Stimulated activated effector memory CD8-positive, alpha-beta T cell treated with anti-CD3 and anti-CD28 coated beads, Interleukin-12 subunit alpha, Interleukin-12 subunit beta, amount 100 ng/mL, for 72 hours (primary cell): ENCODE data around the gene ADAMTS19.

Experiments
- ATAC-seq: fragments of 150-1000 bp; cut with Tn5 transposase; 2 replicates; pipeline ENCODE4 v1.10.0; 2021
- DNase-seq, 2 donors: peaks; one replicate each; pipeline ENCODE4 v3.0.0; 2021 to 2022; ENCODE audit warnings: low spot score in 2 of 2
- H3K27ac Mint-ChIP-seq: one replicate; pipeline ENCODE4 v1.8.0; 2022; ENCODE audit warnings: mild to moderate bottlenecking, mixed read lengths
- H3K36me3 Mint-ChIP-seq: one replicate; pipeline ENCODE4 v1.8.0; 2022; ENCODE audit warnings: mild to moderate bottlenecking, mixed read lengths
- H3K4me1 Mint-ChIP-seq: one replicate; pipeline ENCODE4 v1.8.0; 2022; ENCODE audit warnings: mixed read lengths
- H3K4me3 Mint-ChIP-seq: one replicate; pipeline ENCODE4 v1.8.0; 2022; ENCODE audit warnings: mild to moderate bottlenecking, mixed read lengths
- H3K9me3 Mint-ChIP-seq: one replicate; pipeline ENCODE4 v1.8.0; 2022; ENCODE audit warnings: mixed read lengths

Gene ADAMTS19

DNA sequence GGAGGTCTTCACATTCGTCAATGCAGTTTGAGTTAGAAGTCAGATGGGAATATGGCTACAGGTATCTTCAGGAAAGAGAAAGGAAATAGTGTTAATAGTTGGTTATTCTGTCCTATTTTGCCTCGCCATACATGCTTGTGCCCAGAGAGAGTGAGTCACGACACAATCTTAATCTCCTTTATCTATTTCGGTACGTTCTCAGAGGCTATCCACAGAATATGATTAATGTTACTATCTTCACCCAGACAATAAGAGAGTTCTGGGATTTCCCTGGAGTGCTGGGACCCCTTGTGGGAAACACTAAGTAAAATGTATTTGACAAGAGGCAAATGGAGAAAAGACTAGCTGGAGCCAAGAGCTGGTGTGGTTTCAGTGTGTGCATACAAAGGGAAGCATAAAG is 313.3 kb downstream of the ADAMTS19 start:
- Mint-ChIP-seq H3K27ac (no peak overlapping the region), H3K4me1 (no peaks in the 10 kb centered on the region), H3K4me3 (no peak overlapping the region), H3K9me3 (no peaks in the 10 kb centered on the region), H3K36me3 (no peaks in the 10 kb centered on the region)
- ATAC-seq (no peak), DNase-seq (no peak)

GRCh38 chr5:129781594-129781993 is 321.5 kb downstream of the ADAMTS19 start:
- no peak overlapping the region for H3K27ac Mint-ChIP-seq
- ATAC-seq (no peak), DNase-seq (no peak)
- no peaks in the 10 kb centered on the region for H3K4me1 Mint-ChIP-seq
- no peak overlapping the region for H3K4me3 Mint-ChIP-seq
- H3K9me3 Mint-ChIP-seq = no peaks in the 10 kb centered on the region
- no peaks in the 10 kb centered on the region for H3K36me3 Mint-ChIP-seq
